Cortex of kidney (tissue), 1 donor: ENCODE data around the gene XRCC5.
"Not testable (repeated sequence)": the region's sequence is repeated elsewhere in the genome, so short reads cannot be mapped to it uniquely, and the experiment has no call there.

Experiments
- DNase-seq: peaks from one replicate; lab custom pipeline; 2025; lab: John Stamatoyannopoulos, UW

XRCC5 gene

GRCh38 chr2:216201692-216202306 is 92.7 kb downstream of the XRCC5 start:
- no peak for DNase-seq

DNA sequence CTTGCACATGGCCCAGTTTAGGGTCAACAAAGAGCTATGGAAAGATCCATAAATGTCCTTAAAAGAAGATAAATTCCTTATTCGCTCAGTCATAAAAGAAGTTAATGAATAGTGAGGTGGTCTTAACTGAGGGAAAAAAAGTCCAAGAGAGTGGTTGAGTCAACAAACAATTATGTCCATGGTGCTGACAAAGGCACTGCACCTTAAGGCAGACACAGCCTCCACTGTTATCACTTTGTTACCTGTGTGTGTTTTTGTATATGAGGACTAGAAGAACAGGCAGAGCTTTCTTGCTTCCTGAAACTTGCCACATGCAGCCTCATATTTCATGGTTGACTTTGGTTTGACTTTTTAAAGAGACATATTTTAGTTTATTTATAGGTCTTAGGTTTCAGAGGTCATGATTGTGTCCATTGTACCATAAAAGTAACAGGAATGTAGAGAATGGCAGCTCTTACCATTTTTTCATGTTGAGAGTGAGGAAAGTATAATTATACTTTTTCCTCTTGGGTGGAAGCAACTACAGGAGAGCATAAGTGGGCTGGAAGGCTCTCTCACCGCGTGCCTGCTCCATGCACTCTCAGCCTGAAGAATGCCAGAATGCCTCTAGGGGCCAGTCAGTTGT is 93.6 kb downstream of the XRCC5 start:
- DNase-seq: no peak

- DNase-seq: no peak
Measured at GRCh38 chr2:216205486-216205885, 96.3 kb downstream of the XRCC5 start.

- DNase-seq: no peak
Measured at GRCh38 chr2:216206041-216206703, 97.0 kb downstream of the XRCC5 start.

- no peak for DNase-seq
Measured at GRCh38 chr2:216206821-216207220, 97.7 kb downstream of the XRCC5 start.

DNA sequence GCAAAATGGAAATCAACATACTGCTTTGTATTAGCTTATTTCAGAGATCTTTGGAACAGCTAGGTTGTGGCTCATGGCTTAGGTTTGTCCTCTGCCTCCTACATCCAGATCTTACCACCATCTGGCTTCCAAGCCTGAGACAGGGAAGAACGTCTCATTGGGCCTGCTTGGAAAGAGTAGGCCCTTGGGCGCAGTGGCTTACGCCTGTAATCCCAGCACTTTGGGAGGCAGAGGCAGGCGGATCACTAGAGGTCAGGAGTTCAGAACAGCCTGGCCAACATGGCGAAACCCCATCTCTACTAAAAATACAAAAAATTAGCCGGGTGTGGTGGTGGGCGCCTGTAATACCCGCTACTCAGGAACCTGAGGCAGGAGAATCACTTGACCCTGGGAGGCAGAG is 99.5 kb downstream of the XRCC5 start:
- DNase-seq: not testable (repeated sequence)

- no peak for DNase-seq
Measured at GRCh38 chr2:216210701-216211540, 101.8 kb downstream of the XRCC5 start.

GRCh38 chr2:216211614-216212145 is 102.5 kb downstream of the XRCC5 start:
- DNase-seq: no peak

DNA sequence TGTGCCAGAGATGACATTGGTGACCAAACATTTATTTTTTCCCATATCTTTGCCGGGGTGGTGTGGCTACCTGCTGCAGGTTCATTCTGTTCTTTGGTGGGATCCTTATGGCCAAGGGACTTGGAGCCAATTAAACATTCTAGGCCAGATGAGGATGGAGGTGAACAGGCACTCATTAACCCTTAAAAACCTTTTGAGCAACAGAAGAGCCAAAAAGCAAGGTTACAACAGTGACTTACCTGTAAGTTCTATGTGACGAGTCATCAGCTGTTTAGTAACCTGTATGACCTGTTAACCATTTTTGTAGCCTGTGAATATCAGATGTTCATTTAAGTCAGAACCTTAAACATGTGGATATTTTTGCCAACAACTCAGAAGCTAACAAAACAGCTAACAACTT is 105.6 kb downstream of the XRCC5 start:
- no peak for DNase-seq

- no peak for DNase-seq
Measured at GRCh38 chr2:216215658-216216390, 106.7 kb downstream of the XRCC5 start.

GRCh38 chr2:216216951-216217903 is 108.1 kb downstream of the XRCC5 start:
- no peak for DNase-seq

GRCh38 chr2:216217904-216218260 is 108.7 kb downstream of the XRCC5 start:
- no peak for DNase-seq

DNA sequence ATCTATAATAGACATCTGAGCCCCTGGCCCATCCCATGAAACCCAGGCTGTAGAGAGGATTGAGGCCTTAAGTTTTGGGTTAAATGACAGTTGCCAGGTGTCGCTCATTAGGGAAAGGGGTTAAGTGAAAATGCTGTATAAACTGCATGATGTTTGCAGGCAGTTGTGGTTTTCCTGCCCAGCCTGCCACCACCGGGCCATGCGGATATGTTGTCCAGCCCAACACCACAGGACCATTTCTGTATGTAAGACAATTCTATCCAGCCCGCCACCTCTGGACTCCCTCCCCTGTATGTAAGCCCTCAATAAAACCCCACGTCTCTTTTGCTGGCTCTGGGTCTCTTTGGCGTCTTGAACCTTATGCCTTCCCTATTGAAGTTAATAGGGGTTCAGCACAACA is 110.7 kb downstream of the XRCC5 start:
- no peak for DNase-seq

DNA sequence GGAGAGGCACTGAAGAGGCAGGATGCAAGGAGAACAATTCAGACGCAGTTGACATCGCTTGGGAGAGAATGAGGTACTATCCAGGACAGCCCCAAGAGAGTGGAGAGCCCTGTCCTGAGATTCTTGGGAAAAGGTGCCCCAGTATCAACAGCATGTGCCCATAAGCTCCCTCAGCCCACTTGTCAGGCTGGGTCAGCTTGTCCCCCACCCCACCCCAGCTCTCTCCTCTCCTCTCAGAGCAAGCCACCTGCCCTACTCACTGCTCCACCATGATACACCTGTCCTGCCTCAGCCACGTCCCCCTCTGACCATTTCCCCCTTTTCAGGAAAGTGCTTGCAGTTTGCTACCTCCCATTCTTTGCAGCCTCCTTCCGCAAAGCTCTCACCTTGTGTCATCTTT is 111.8 kb downstream of the XRCC5 start:
- DNase-seq: no peak

- no peak for DNase-seq
Measured at GRCh38 chr2:216221811-216222210, 112.7 kb downstream of the XRCC5 start.

- no peak for DNase-seq
Measured at GRCh38 chr2:216222650-216223352, 113.7 kb downstream of the XRCC5 start.

- DNase-seq: no peak
Measured at GRCh38 chr2:216224388-216224787, 115.2 kb downstream of the XRCC5 start.

- no peak for DNase-seq
Measured at GRCh38 chr2:216229277-216229914, 120.2 kb downstream of the XRCC5 start.

GRCh38 chr2:216231867-216232266 is 122.7 kb downstream of the XRCC5 start:
- no peak for DNase-seq
